HFFc6 (cell line): Measurements from ENCODE around the gene IFNA13. TPM values are rescaled to one million over a fixed set of nuclear protein-coding genes. Genes with fewer than 3 reads are reported as not detected.

Experiments
- DNase-seq: peaks from one replicate; pipeline ENCODE4 v3.0.0-alpha.2; 2018
- H3K27ac Mint-ChIP-seq: 2 replicates; pipeline ENCODE4 v1.8.0; 2020; ENCODE audit warnings: mild to moderate bottlenecking, mixed read lengths
- H3K27me3 Mint-ChIP-seq: 2 replicates; pipeline ENCODE4 v1.8.0; 2021; ENCODE audit warnings: mild to moderate bottlenecking, moderate library complexity, mixed read lengths; ENCODE audit not compliant: insufficient read depth
- H3K36me3 Mint-ChIP-seq: 2 replicates; pipeline ENCODE4 v1.8.0; 2021; ENCODE audit warnings: low read depth, mixed read lengths
- H3K4me1 Mint-ChIP-seq: 2 replicates; pipeline ENCODE4 v1.8.0; 2020; ENCODE audit warnings: low read depth, mixed read lengths
- H3K4me3 Mint-ChIP-seq: 2 replicates; pipeline ENCODE4 v1.8.0; 2020; ENCODE audit warnings: mild to moderate bottlenecking, moderate library complexity, mixed read lengths
- H3K9me3 Mint-ChIP-seq: 2 replicates; pipeline ENCODE4 v1.8.0; 2020; ENCODE audit warnings: mild to moderate bottlenecking, mixed read lengths
- total RNA-seq, 6 experiments: library from RNA; stranded (reverse); fragmentation: NEBNext Ultra II Directional; extraction: Animal tissue kit (Norgen Biotek cat#: 25700); gene quantifications; 2 replicates in 1 of 6; 3 replicates in 5 of 6; pipeline ENCODE4 v1.2.3, GENCODE V29; 2021
- TF ChIP-seq, protein P1 (sequence below): fragments of 200-600 bp; sonication (generic); IDR thresholded peaks from 2 replicates; pipeline ENCODE4 v1.5.0; 2021; ENCODE audit warnings: antibody characterized with exemption, mild to moderate bottlenecking

IFNA13 gene
- total RNA-seq, 6 experiments from 2014 or later: not detected

DNA sequence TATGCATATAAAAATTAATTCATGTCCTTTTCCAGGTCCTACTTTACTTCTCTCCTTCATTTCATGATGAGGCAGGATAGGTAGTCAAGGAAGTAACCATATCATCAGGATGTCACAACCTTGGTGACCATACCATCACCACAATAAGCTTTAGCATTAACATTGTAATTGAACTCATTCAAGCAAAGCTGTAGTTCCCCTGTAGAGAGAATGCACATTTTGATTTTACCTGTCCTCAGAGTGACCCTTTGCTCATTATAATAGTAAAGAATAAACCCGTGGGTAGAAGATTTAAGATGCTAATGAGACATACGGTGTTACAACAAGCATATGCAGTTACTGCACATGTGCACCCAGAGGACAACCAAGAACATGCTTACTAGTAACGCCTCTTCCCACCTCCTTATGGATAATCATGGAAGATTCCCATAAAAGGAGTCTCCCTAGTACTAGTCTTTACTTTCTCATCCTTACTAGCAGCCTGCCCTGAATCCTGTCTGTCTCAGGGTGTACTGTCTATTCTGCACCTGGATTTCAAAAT, 19.4 kb downstream of the IFNA13 start:
- H3K4me3 Mint-ChIP-seq: no peak overlapping the region
- TF ChIP-seq, protein P1, sequence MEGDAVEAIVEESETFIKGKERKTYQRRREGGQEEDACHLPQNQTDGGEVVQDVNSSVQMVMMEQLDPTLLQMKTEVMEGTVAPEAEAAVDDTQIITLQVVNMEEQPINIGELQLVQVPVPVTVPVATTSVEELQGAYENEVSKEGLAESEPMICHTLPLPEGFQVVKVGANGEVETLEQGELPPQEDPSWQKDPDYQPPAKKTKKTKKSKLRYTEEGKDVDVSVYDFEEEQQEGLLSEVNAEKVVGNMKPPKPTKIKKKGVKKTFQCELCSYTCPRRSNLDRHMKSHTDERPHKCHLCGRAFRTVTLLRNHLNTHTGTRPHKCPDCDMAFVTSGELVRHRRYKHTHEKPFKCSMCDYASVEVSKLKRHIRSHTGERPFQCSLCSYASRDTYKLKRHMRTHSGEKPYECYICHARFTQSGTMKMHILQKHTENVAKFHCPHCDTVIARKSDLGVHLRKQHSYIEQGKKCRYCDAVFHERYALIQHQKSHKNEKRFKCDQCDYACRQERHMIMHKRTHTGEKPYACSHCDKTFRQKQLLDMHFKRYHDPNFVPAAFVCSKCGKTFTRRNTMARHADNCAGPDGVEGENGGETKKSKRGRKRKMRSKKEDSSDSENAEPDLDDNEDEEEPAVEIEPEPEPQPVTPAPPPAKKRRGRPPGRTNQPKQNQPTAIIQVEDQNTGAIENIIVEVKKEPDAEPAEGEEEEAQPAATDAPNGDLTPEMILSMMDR: no peak
- peaks cover 3% of the 10 kb centered on the region; the same call in 1 of the 2 replicates for H3K36me3 Mint-ChIP-seq
- H3K4me1 Mint-ChIP-seq: no peaks in the 10 kb centered on the region
- peaks cover 15% of the 10 kb centered on the region for H3K9me3 Mint-ChIP-seq
- no peak overlapping the region for H3K27ac Mint-ChIP-seq
- DNase-seq: no peak
- peaks cover 17% of the 10 kb centered on the region for H3K27me3 Mint-ChIP-seq

- Mint-ChIP-seq H3K27ac (no peak overlapping the region), H3K27me3 (peaks cover 15% of the 10 kb centered on the region), H3K4me3 (no peak overlapping the region), H3K4me1 (peaks cover 8% of the 10 kb centered on the region), H3K36me3 (peaks cover 6% of the 10 kb centered on the region; the same call in 1 of the 2 replicates), H3K9me3 (peaks cover 18% of the 10 kb centered on the region)
- TF ChIP-seq, protein P1: no peak
- DNase-seq: no peak
Measured at GRCh38 chr9:21340735-21341134, 27.1 kb downstream of the IFNA13 start.

DNA sequence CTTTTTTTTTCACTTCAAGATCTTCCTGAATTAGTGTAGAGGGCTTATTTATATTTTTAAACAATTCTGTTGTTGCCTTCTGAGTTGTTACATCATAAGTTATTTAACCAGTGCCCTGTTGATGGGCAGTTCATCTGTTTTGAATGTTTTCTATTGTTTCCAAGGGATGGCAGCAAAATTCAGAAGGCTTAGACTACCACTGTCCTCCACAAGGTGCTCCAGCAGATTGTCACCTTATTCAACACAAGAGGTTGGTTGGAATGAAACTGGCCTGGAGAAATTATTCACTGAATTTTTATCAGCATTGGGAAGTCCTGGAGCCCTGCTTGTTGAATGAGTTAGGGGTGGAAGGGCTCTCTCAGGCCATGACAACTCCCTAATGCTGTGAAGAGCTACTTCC, 31.4 kb downstream of the IFNA13 start:
- DNase-seq: no peak
- TF ChIP-seq, protein P1: no peak
- H3K4me1 Mint-ChIP-seq: peaks cover 38% of the 10 kb centered on the region

DNA sequence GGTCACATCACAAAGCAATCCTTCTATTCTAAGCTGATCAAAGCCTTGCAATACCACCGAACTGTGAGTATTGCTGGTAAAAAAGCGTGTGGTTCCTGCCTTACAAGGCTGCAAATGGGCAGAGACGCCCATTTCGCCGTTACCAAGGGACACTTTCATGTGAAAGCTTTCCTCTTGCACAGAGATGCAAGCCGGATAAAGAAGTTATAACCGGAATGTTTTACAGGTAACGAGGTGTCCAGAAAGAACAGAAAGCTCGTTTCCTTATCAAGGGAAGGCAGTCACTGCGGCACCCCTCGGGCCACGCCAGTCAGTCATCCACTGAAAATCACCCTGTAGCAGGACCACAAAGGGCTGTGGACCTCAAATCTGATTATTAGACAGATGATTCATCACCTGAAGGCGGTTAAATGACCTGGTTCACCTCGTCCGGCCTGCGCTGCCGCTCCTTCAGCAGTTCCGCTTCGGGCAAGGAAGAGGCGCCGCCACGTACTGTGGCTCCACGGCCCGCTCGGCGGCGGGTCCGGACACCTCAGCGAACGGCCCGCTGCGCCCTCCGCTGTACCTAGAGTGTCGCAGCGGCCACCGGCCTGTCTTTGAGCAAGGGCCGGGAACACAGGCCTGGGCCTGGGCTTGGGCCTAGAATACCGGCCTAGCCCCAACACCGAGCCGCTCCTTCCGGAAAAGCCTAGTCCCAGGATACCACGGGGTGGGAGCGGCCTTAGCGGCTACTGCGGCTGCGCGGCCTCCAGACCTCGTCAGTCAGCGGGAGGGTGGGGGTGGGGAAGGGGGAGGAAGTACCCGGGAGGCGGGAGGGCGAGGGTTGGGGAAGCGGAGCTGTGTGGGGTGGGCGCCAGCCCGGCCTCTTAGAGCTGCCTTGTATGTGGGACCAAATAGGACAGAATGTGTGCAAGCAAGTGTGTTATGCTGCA, 32.9 kb downstream of the IFNA13 start, which contains the start of gene KLHL9:
Gene KLHL9, minus strand, starts transcription at position 704 of the 932 bp plus-strand sequence. Its CDS starts 545 bp downstream, at position 159.
- Mint-ChIP-seq H3K27ac (peak within 1 kb of the TSS; percentile 92), H3K27me3 (peaks cover 7% of the 10 kb centered on the region), H3K4me1 (peaks cover 53% of the 10 kb centered on the region), H3K9me3 (no peaks in the 10 kb centered on the region), H3K36me3 (peaks cover 25% of the 10 kb centered on the region), H3K4me3 (peak within 1 kb of the TSS; percentile 96)
- TF ChIP-seq, protein P1: no peak
- peak; percentile 81 for DNase-seq

More for the DNA sequence above, 31.4 kb downstream of the IFNA13 start:
- H3K9me3 Mint-ChIP-seq: no peaks in the 10 kb centered on the region
- peaks cover 12% of the 10 kb centered on the region for H3K27me3 Mint-ChIP-seq
- H3K4me3 Mint-ChIP-seq: 0 out of 2 replicates have a peak overlapping the region, but pooled peaks have one; percentile 67
- H3K36me3 Mint-ChIP-seq: peaks cover 25% of the 10 kb centered on the region
- no peak overlapping the region for H3K27ac Mint-ChIP-seq

- Mint-ChIP-seq H3K9me3 (no peaks in the 10 kb centered on the region), H3K36me3 (peaks cover 25% of the 10 kb centered on the region), H3K4me1 (peaks cover 59% of the 10 kb centered on the region), H3K4me3 (peak overlapping the region; percentile 96), H3K27me3 (no peaks in the 10 kb centered on the region; the same call in 1 of the 2 replicates), H3K27ac (no peak overlapping the region)
- TF ChIP-seq, protein P1: no peak
- DNase-seq: no peak
Measured at GRCh38 chr9:21333226-21333625, 34.6 kb downstream of the IFNA13 start.
